GM18909 (cell line): ENCODE measurements around the gene PPP1R8.
"Not testable (repeated sequence)": the region's sequence is repeated elsewhere in the genome, so short reads cannot be mapped to it uniquely, and the experiment has no call there.

Experiments
- ATAC-seq: cut with Tn5 transposase; IDR thresholded peaks from one replicate; pipeline ENCODE4 v1.9.1; 2021; ENCODE audit warnings: mild to moderate bottlenecking; ENCODE audit not compliant: unreplicated experiment, poor library complexity

PPP1R8 gene

DNA sequence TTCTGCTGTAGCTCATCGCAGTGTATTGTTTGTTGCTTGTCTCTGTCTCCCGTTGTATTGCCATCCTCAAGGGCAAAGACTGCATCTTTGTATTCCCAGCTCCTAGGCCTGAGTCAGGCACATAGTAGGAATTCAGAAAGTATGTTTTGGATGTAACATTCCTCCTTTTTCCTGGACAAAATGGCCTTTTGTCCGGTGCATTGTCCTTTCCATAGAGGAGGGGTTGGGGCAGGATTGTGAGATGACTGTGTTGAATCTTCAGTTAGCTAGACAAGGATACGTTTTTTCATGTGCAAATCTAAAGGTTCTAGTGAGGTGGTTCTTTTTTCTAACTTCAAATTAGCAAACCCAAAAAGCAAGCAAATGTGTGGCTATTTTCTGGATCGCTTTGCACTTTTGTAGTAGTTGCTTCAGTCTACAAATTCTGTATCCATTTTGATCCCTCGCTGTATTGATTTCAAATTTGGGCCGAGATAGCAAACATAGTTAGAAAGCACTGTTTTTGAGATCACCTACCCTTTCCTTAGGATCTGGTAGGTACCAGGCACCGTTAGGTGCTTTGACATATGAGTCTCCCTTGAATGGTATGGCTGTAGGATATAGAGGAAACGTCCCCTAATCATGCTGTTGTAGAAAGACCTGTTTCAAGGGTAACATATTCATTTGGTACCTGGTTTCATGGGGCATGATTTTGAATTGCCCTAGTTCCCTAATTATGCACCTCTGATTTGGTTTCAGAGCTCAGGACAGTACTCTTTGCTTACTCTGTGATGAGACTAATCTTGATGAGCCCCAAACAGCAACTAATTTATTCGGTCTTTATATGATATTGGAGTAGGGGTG, 1.2 kb downstream of the PPP1R8 start:
- ATAC-seq, result no peak

DNA sequence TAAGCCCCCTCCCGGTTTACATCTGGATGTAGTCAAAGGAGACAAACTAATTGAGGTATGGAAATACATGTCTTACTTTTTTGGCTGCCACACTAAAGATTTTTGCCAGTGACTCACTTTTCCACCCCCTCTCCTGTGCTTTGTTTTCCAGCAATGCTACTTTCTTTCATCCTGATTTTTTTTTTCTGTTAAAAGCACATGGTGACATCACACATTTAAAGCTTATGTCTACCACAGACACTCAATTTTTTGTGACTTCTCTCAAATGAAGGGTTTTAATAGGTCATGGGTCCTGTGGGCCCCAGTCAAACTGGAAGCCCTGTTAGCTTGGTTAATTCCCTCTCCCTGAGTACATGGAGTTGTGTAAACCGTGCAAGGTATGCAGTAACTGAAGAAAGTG, 2.2 kb downstream of the PPP1R8 start:
- ATAC-seq, result no peak

DNA sequence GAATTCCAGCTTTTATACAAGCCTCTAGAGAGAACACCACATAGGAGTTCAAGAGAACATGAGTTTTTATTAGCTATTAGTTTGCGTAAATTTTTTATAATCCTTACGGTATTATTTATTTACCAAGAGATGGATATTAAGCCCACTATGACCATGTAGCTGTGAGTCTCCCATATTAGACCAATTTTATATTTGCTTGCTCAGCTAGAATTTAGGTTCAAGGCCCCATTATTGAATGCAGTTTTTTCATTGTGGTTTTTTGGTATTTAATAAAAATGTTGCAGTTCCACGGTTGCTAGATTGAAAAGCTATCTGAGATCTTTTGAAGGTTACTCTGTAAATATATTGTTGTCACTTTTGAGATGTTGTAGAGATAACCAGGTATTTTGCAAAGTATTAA, 2.9 kb downstream of the PPP1R8 start:
- no peak for ATAC-seq

DNA sequence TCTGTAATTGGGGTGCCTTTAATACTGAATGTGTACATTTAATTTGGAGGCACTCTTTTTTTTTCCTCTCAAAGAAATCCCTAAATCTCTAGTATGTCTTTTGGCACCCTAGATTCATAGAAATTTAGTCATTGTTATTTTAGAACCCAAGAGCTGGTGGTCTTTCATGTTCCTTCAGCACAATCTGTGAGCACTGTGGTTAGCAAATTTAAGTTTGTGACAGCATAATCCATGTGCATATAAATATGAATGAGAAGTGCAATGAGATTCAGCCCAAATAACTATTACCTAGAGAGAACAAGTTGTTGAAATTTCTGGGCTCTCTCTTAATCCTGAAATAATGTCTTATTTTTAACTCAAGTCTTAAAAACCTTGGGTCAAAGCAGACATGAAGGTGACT, 4.5 kb downstream of the PPP1R8 start:
- no peak for ATAC-seq

DNA sequence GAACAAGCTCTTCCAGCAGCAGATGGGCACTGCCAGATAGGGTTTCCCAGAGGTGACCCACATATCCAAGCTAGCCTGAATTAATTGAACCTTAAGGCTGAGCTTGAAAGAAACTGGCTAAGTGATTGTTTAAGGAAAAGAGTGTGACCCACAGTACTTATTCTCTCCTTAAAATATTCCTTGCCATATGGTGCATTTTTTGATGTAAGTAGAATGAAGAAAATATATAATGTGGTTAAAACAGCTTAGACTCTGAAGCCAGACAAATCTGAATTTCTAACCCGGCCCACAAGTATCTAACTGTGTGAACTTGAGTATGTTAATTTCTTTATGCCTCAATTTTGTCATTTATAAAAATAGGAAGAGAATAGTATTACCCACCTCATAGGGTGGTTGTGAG, 4.9 kb downstream of the PPP1R8 start:
- no peak for ATAC-seq

DNA sequence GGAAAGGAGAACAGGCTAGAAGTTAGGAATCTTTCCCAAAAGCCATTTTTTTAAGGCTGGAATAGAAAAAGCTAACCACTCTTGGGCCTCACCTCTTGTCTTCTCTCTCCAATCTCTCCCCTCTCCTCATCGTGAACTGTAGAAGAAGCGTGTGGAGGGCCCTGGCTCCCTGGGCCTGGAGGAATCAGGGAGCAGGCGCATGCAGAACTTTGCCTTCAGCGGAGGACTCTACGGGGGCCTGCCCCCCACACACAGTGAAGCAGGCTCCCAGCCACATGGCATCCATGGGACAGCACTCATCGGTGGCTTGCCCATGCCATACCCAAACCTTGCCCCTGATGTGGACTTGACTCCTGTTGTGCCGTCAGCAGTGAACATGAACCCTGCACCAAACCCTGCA, 19.4 kb downstream of the PPP1R8 start:
- no peak for ATAC-seq

DNA sequence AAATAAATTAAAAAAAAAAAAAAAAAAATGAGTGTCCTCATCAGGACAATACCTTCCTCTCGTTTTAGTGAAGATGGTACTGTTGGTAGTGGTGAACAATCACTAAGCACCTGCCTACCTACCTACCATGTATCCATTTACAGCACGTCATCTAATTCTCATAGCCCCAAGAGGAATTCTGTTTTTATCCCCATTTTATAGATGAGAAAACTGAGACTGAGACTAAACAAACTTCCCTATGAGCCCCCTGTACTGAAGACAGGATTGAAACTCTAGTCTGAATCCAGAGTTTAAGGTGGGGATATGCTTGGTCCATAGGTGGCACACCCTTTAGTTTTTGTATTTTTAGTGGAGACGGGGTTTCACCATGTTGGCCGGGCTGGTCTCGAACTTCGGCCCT, 24.5 kb downstream of the PPP1R8 start:
- ATAC-seq, result no peak

DNA sequence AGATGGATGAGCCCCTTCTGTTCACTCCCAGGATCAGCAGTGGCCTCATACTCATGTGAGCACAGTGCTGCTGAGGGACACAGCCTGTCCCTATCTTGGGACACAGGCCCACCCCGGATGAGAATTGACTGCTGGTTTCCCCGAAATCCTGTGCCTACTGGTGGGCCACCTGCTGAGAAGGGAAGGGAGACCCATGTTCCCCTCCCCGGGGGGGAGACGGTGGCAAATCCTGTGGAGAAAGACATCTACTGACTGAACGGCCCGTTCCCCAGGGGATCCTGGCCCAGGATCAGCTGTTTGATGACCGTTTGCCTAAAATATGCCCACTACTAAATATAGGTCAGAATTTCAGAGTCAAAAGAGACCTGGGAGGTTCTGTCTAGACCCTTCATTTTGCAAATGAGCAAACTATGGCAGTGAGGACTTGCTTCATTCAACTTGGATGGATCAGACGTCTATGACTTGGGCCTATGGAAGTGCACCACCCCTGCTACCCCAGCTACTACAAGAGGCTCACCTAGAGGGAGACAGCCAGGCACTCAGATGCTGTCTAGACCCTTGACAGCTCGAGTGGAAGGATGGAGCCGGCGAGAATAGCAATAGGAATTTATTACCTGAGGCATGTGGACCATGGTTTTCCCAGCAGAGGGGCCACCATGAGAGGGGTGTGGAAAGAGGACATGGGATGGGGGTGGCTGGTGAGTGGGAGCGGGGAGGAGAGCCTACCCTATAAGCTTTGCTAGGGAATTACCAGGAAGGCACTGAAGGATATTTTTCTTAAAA, 26.2 kb downstream of the PPP1R8 start:
- ATAC-seq, result no peak

DNA sequence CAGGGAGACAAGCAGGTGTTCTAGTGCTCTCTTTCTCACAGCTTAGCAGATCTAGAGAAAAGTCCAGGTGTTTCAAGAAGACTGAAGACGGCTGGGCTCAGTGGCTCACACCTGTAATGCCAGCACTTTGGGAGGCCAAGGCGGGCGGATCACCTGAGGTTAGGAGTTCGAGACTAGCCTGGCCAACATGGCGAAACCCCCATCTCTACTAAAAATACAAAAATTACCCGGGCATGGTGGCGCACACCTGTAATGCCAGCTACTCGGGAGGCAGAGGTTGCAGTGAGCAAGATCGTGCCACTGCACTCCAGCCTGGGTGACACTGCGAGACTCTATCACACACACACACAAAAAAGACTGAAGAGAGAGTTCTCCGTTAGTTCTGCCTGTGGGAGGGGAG, 27.0 kb downstream of the PPP1R8 start:
- ATAC-seq, result not testable (repeated sequence)

DNA sequence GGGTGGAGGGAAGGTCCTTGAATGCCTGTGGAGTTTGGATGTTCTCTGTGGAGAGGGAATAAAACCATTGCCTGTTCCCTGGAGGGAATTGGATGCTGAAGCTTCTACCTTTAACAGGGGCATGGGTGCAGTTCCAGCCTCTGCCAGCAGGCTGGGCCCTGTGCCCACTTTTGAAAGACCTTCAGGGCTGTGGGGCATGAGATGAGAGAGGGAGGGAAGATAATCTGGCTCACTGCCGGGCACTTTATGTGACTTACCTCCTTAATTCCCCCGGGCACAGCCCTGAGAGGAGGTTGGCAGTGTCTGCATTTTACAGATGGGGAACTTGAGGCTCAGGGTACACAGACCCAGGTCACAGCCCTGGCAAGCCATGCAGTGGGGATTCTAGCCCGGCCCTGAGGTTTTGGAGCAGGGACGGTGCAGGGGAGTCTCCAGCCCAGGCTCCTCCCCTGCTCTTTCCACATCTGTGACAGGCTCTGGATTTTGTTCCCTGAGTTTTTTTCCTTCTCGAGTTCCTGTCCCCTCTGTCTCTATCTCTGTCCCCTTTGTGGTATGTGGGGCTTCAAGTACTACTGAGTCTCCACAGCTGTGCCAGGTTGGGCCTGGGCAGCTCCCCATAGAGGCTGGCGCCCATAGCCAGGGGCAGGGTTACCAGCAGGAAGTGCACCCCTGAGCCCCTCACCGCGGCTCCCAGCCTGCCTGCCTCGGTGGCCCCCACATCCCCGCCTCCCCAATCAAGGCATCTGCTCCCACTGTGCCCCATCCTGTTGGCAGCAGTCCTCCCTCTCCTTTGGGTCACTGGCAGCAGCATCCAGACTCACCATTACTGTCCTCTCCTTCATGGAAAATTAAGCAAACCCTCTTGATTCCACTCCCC, 27.7 kb downstream of the PPP1R8 start:
- peak; percentile 74 for ATAC-seq

DNA sequence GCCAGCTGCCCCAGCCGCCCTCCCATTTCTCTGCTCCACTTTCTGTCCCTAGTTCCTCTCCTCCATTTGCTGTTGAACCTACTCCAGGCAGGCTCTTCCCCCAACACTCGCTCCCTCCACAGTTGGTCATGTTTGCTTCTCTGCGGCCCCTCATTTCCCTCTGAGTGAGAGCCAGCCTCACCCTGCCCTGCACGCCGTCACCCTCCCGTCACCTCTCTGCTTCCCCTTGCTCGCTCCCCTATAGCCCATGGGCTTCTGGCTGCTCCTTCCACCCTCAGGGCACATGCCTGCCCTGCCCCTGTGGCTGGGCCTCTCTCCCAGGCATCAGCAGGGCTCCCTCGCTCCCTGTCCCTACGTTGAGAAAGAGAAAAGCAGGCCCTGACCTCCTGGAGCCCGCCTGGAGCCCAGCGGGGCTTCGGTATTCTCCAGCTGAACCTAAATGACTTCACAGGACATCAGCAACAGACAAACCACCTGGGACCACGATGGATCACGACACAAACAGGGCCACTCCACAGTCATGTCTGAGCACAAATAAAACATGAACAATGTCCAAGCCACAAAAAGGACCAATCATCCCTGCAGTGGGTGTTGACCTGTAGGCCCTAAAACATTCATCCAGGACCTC, 28.5 kb downstream of the PPP1R8 start:
- no peak for ATAC-seq

DNA sequence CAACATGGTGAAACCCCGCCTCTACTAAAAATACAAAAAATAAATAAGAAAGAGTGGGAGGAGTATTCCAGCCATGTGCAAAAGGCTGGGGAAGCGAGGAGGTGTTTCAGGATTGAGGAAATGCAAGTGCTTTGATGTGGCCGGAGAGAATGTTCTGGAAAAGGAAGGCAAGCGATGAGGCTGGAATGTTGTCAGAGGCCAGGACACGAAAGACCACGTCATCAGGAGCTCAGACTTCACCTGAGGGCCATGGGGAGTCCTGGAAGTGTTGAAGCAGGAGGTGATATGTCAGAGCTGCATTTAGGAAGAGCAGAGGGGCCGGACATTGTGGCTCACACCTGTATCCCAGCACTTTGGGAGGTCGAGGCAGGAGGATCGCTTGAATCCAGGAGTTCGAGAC, 30.9 kb downstream of the PPP1R8 start:
- ATAC-seq, result no peak

DNA sequence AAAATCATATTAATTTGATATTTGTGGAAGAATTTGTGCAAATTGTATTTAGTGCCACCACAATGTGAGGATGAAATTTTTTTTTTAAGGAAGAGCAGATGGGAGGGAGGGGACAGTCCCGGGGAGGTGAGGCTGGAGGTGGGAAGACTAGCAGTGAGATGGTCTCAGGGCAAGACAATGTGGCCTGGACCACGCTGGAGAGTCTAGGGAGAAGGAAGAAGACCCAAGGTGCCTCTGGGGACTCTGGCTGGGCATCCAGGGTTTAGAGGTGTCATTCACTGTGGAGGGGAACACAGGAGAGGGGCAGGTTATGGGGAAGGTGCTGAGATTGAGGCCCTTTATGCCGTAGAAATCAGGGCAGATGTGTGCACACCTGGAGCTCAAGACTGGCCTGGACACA, 31.4 kb downstream of the PPP1R8 start:
- no peak for ATAC-seq

DNA sequence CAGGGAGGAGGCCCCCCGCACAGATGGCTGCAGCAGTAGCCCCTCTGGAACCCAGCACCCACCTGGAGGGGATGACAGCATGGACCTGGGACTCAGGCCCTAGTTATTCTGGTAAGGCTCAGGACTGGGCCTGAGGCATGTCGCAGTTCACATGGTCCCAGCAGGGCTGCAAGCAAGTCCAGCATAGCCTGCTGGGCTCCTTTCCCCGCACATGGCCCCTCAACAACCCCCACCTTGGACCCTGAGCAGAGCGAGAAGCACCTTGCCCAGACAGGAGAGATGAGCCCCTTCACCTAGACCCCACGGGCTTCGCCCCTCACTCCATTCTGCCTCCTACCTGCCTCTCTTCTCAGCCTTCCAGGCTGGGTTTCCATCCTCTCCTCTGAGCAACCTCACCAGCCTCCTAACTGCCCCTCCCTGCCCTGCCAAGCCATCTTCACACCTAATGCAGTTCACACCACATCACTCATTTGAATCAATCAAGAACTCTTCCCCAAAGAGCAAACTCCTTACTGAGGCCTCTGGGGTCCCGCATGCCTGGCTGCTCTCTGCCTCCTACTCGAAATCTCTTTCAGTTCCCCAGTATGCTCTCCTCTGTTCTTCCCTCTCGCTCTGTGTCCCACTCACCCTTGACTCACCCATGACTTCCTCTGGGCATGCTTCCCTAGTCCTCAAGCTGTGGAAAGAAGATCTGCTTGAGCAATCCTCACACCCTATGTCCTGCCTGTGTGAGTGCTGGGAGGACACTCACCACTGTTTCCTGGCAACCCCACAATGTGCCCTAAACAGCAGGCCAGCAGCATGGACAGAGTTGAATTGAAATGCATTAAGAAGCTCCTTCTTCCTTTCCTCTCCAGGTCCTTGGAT, 32.3 kb downstream of the PPP1R8 start:
- no peak for ATAC-seq

DNA sequence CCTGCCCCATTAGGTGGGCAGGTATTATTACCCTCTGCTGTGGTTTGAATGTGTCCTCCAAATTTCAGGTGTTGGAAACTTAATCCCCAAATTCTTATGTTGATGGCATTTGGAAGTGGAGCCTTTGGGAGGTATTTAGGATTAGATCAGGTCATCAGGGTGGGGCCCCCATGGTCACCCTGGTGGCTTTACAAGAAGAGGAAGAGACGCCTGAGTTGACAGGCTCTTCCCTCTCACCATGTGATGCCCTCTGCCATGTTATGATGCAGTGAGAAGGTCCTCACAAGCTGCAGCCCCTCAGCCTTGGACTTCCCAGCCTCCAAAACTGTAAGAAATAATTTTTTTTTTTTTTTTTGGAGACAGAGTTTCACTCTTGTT, 32.9 kb downstream of the PPP1R8 start:
- ATAC-seq, result no peak

DNA sequence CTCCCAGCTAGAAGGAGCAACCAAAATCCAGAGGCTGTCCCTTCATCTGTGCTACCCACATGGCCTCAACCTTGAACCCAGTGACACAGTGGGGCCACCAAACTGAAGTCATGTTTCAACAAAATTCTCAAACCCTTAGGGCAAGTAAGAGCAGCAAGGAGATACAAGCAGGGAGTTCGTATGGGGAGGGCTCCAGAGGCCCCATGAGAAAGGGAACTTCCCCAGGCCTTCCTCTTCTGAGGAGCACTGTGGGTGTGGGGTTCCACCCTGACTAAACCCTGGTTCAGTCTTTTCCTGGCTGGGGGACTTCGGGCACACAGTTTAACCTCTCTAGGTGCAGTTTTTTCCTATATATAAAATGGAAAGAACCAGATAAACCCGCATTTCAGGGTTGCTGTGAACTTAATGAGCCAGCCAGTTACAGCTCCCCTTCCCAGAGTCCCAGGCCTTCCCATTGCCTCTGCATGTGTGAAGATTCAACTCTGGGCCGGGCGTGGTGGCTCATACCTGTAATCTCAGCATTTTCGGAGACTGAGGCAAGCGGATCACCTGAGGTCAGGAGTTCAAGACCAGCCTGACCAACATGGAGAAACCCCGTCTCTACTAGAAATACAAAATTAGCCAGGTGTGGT, 33.8 kb downstream of the PPP1R8 start:
- no peak for ATAC-seq

DNA sequence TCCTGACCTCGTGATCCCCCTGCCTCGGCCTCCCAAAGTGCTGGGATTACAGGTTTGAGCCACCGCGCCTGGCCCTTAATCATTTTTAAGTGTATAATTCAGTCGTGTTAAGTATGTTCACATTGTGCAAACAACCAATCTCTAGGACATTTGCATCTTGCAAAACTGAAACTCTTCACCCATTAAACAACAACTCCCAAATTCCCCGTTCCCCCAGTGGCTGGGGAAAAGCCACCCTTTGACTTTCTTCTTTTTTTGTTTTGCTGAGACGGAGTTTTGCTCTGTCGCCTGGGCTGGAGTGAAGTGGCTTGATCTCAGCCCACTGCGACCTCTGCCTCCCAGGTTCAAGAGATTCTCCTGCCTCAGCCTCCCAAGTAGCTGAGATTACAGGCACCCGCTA, 35.2 kb downstream of the PPP1R8 start:
- no peak for ATAC-seq

DNA sequence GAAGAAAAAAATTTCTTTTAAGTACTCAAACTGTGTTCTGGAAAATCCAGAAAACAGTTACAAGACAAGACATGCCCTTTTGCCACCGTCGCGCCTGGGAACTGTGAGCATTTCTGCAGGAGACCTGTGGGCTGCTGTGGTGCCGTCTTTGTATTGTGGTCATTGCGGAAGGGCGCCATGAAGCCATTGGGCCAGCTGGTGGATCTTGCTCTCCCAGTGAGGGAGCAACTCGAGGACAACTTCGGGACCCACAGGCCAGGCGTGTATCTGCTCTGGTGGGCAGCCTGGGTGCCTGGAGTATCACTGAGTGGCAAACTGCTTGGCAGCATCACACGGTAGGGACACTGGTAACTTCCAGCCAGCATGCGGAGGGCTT, 38.0 kb downstream of the PPP1R8 start:
- no peak for ATAC-seq
